ENCODE results near the gene FERMT2.
A peak's percentile ranks its signal among the peaks of the same experiment; 100 is the strongest.

FERMT2 gene

DNA sequence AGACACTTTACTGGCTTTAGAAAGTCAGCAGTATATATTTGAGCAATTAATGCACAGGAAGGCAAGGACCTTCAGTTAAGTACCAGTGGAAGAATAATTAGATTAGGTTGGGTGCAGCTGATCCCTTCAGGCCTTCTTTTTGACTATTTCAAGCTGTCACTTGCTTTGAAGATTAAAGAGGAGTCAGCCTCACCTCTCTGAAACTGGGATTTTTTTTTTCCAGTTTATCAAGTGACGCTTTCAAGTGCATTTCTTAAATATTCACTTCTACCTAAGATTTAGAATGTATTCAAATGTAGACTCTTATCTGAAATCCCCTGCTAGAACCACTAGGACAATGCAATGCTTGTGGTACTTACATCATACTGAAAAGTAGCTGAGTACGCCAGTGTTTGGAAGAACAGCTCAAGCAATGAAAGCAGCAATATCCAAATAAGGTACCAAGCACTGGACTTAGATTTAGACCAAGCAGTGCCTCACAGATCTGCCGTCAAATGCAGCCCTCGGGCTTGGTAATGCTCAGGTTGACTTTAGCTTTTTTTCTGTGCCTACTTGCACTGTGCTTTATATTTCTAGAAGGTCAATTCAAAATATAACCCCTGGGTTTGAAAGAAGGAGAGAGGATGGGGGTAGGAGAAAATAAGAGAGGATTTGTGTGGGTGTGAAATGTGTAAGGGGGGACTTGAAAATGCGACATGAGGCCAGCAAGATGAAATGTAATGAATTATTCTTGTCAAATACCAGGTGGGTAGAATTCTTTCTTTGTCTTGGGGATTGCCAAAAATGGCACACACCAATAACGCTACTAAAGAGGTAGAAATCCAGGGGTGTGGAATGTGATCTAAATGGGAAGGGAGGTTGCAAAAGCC is 3.7 kb upstream of the FERMT2 start:
- TF ChIP-seq, protein P1, sequence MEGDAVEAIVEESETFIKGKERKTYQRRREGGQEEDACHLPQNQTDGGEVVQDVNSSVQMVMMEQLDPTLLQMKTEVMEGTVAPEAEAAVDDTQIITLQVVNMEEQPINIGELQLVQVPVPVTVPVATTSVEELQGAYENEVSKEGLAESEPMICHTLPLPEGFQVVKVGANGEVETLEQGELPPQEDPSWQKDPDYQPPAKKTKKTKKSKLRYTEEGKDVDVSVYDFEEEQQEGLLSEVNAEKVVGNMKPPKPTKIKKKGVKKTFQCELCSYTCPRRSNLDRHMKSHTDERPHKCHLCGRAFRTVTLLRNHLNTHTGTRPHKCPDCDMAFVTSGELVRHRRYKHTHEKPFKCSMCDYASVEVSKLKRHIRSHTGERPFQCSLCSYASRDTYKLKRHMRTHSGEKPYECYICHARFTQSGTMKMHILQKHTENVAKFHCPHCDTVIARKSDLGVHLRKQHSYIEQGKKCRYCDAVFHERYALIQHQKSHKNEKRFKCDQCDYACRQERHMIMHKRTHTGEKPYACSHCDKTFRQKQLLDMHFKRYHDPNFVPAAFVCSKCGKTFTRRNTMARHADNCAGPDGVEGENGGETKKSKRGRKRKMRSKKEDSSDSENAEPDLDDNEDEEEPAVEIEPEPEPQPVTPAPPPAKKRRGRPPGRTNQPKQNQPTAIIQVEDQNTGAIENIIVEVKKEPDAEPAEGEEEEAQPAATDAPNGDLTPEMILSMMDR (IDR thresholded peaks at IDR 0.05; ENCODE audit: low read depth, low read length): no peak
- DNase-seq (ENCODE audit: low read depth in 2 of 2): peak; percentile 45 to 56
- H3K4me3 ChIP-seq (replicated peaks in 1 of 2; ENCODE audit: low read depth in 2 of 2, low read length in 2 of 2): no peak overlapping the region

DNA sequence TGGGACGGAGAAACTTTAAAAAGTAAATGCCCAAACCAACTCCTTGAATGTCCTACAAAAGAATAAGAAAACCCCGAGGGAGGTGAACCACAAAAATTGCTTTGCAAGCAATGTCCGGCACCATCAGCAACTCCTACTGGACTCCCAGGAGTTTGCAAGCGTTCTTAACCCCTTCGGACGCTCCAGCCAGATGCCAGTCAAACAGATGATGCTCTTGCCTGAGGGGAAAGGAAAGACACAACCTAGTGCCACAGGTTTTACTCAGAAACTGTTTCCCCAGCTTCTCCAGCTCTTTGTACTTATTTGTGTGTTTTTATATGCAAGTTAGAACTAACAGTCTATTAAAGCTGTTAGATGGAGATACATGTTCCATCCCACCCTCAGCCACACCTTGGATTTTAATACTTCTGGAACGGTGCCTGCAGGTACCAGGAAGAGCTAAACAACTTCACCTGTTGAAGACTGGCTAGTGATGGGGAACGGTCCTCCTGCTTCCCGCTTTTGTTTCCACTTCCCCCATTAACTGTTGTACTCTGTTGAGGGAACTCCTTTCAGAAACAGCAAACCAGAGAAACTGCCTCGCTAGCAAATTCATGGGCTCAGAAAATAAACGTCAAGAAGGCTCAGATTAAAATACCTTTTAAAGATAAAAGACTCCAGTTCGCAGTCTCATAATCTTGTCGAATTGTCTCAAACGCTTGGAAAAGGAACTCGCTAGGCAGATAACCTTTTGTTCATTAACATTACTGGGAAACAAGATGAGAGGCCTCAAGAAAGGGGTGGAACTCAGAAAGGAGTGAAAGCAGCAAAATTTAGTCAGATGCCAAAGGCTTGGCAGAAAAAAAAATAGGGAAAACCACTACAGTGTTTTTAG is 1.1 kb upstream of the FERMT2 start:
- TF ChIP-seq, protein P1 (IDR thresholded peaks at IDR 0.05; ENCODE audit: low read depth, low read length): peak; percentile 64
- H3K4me3 ChIP-seq (replicated peaks in 1 of 2; ENCODE audit: low read depth in 2 of 2, low read length in 2 of 2): peak overlapping the region; percentile 69 to 77
- peak; percentile 87 to 91 for DNase-seq (ENCODE audit: low read depth in 2 of 2)

DNA sequence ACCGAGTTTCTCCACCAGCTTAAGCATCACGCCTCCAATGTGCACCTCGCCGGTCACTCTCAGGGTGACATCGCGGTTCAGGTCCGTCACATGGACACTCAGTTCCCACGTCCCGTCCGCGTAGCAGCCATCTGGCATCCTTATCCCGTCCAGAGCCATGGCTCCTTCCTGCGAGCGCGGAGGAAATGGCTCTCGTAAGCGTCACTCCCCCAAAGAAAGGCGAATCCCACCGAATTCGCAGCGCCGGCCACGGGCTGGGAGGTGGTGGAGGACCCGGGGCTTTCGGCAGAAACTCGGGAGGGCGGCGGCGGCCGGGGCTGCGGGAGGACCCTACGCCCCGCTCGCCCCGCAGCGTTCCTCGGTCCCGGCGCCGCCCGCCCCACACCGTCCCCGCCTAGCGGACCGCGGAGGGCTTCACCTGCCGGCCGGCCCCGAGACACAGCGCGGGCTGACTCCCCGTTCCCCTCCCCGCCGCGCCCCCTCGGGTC is 396 bp downstream of the FERMT2 start:
- DNase-seq (ENCODE audit: low read depth in 2 of 2): peak; percentile 41 to 49

DNA sequence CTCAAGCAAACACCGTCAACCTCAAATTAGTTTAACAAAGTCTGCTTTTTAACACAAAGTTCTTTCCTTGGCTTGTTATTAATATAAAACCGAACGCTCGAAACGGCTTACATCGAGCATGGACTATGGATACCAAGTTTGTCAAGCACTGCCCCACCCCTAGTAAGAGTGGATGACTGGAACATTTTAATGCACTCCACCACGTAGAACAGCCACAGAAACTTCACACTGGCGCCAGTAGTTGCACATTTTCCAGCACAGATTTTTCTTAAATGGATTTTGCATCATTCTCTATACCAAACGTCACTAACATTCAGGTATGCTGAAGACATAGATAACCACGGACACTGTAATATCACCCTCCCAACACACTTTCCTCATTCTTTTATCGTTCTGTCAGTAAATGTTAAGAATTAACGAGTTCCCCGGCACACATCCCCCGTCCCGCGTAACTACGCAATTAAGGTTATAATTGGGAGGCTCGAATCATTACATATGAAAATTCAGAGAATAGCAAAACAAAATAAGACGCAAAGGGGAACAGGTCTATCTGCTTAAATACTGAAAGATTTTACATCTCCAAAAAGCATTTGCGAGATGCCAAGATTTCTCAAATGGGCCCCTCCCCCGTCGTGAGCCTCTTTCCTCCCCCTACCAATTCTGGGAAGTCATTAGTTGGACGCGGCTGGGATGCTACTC is 990 bp downstream of the FERMT2 start:
- TF ChIP-seq, protein P1 (IDR thresholded peaks at IDR 0.05; ENCODE audit: low read depth, low read length): no peak
- peak; percentile 56 to 64 for DNase-seq (ENCODE audit: low read depth in 2 of 2)

More for the DNA sequence above, 396 bp downstream of the FERMT2 start:
- TF ChIP-seq, protein P1 (IDR thresholded peaks at IDR 0.05; ENCODE audit: low read depth, low read length): no peak
- H3K4me3 ChIP-seq (replicated peaks in 1 of 2; ENCODE audit: low read depth in 2 of 2, low read length in 2 of 2): peak overlapping the region; percentile 79 to 99

DNA sequence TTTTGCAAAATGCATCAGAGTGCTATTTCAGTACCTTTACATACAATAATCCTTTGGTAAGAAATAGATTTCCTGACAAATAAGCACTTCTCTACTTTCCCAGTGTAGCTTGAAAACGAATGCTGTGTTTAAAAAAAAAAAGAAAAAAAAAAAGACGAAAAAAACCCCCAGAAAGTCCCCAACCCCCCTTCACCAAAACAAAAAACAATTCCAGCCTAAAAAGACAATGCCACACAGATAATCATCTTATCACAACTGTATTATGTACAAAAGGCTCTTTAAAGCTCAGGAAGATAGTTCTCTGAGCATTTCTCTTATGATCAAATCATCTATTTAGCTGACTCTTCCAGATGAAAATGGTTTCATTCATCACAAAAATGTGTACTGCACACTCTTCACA is 1.6 kb downstream of the FERMT2 start:
- DNase-seq (ENCODE audit: low read depth in 2 of 2): no peak
- H3K4me3 ChIP-seq (replicated peaks in 1 of 2; ENCODE audit: low read depth in 2 of 2, low read length in 2 of 2): peak overlapping the region; percentile 79 to 99
- TF ChIP-seq, protein P1 (IDR thresholded peaks at IDR 0.05; ENCODE audit: low read depth, low read length): no peak

More for the DNA sequence above, 990 bp downstream of the FERMT2 start:
- H3K4me3 ChIP-seq (replicated peaks in 1 of 2; ENCODE audit: low read depth in 2 of 2, low read length in 2 of 2): peak overlapping the region; percentile 79 to 99

DNA sequence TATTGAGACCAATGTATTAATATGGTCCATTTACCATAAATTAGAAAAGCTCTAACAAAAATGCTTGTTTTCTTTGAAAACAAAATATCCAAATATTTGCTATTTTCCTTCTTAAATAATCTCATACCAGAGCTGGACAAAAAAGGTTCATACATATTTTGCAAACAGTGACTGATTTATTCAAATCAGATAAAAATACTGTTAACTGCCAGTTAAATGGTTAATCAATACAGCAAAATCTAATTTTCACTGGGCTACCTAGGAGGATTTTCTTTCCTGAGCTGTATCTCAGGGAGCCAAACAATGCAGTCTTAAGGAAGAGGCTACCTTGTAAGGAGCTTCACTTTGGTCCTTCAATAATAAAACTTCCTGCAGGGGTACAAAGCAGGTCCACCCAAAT is 2.0 kb downstream of the FERMT2 start:
- H3K4me3 ChIP-seq (replicated peaks in 1 of 2; ENCODE audit: low read depth in 2 of 2, low read length in 2 of 2): peak overlapping the region; percentile 79 to 99
- TF ChIP-seq, protein P1 (IDR thresholded peaks at IDR 0.05; ENCODE audit: low read depth, low read length): no peak
- no peak for DNase-seq (ENCODE audit: low read depth in 2 of 2)
